Measurements from ENCODE around the gene IQGAP2. TPM values are rescaled to one million over a fixed set of nuclear protein-coding genes. Genes with fewer than 3 reads are reported as not detected.
A peak's percentile ranks its signal among the peaks of the same experiment; 100 is the strongest.

IQGAP2 gene
- total and polyA plus RNA-seq, 9 of the 15 experiments (the other 6 are each of a cell fraction or from before 2014, with no cell fraction given) = 8.7 to 23.2 (median 17.4) TPM

- ChIA-PET POLR2A (no interaction called here), CTCF (ENCODE audit: low intra/inter-chr PET ratio) (no interaction called here)
- Histone ChIP-seq H3K4me1 (replicated peaks in 1 of 2; ENCODE audit: control insufficient read depth in 2 of 2, insufficient read depth in 2 of 2, low read length in 2 of 2) (peaks cover 0 to 11% of the 10 kb centered on the region in 2 experiments; a peak in 3 of 5 replicates), H3K9me1 (ENCODE audit: control insufficient read depth, insufficient read depth, low read length) (no peaks in the 10 kb centered on the region), H3K36me3 (ENCODE audit: control insufficient read depth, insufficient read depth, low read length) (no peaks in the 10 kb centered on the region; the same call in 2 of the 3 replicates), H3K79me2 (ENCODE audit: control insufficient read depth, insufficient read depth, low read length) (no peaks in the 10 kb centered on the region), H2AFZ (ENCODE audit: low read depth, low read length) (no peak overlapping the region), H3K4me2 (ENCODE audit: insufficient read depth, low read length) (no peak overlapping the region), H4K20me1 (replicated peaks; ENCODE audit: control insufficient read depth, insufficient read depth, low read length) (no peaks in the 10 kb centered on the region), H3K27ac (ENCODE audit: extremely low read depth, low read depth, low read length) (no peak overlapping the region), H3K9ac (ENCODE audit: insufficient read depth in 1 of 2, low read depth in 2 of 2, low read length in 2 of 2) (no peak overlapping the region), H3K9me3 (replicated peaks; ENCODE audit: control insufficient read depth, insufficient read depth, low read depth, low read length) (no peaks in the 10 kb centered on the region), H3K27me3 (ENCODE audit: control insufficient read depth in 2 of 2, insufficient read depth in 2 of 2, low read length in 2 of 2) (no peaks in the 10 kb centered on the region), H3K4me3 (no peak overlapping the region)
- intact Hi-C loops (cut with micrococcal nuclease) (no loop called here), in situ Hi-C loops (cut with MboI) (no loop called here)
- TF ChIP-seq BCOR (IDR thresholded peaks at IDR 0.05) (0 out of 2 replicates have a peak, but pooled peaks have one; percentile 32), RBM25 (IDR thresholded peaks at IDR 0.05; ENCODE audit: low read depth, low read length, severe bottlenecking) (peak; percentile 74), ZBTB7A (IDR thresholded peaks at IDR 0.05; ENCODE audit: borderline replicate concordance, control insufficient read depth, low read depth, low read length) (no peak)
- FAIRE-seq (no peak), ATAC-seq (no peak), DNase-seq (ENCODE audit: extremely low read depth in 1 of 4, low spot score in 3 of 4) (no peak)
- WGBS (ENCODE audit: insufficient coverage, low coverage, missing lambda C conversion rate) = 59% methylated on average over 2 of the region's 2 CpGs
- BruUV-seq (replicated peaks) = no TSS peak
Observed at GRCh38 chr5:76694317-76694716, 291.2 kb downstream of the IQGAP2 start.

GRCh38 chr5:76695346-76695745, 292.3 kb downstream of the IQGAP2 start:
- ChIA-PET CTCF (ENCODE audit: low intra/inter-chr PET ratio) (interaction anchor here (0.7 kb wide), 1 partner anchor 417 kb away, joined by 3 read pairs; no protein-coding TSS in a partner anchor), POLR2A (interaction anchor here (0.7 kb wide), 1 partner anchor 1203 kb away, joined by 3 read pairs; no protein-coding TSS in a partner anchor)
- H3K79me2 ChIP-seq (ENCODE audit: control insufficient read depth, insufficient read depth, low read length) = no peaks in the 10 kb centered on the region
- H3K9me1 ChIP-seq (ENCODE audit: control insufficient read depth, insufficient read depth, low read length) = no peaks in the 10 kb centered on the region
- TF ChIP-seq PCBP1 (IDR thresholded peaks at IDR 0.05; ENCODE audit: low read depth, low read length, poor library complexity, severe bottlenecking) (no peak), STAT5A (IDR thresholded peaks at IDR 0.05; ENCODE audit: borderline replicate concordance, low read length) (no peak), E2F4 (CRISPR knock-in tag; IDR thresholded peaks at IDR 0.05; ENCODE audit: low read depth) (no peak), SUPT5H (IDR thresholded peaks at IDR 0.05) (no peak), SRSF3 (IDR thresholded peaks at IDR 0.05; ENCODE audit: insufficient read depth, low read length) (no peak), SPI1 (IDR thresholded peaks at IDR 0.05; ENCODE audit: borderline replicate concordance, low read depth, low read length) (no peak), SAFB2 (IDR thresholded peaks at IDR 0.05; ENCODE audit: borderline replicate concordance, low read depth, low read length, severe bottlenecking) (no peak), TCF3 (CRISPR knock-in tag; IDR thresholded peaks at IDR 0.05) (no peak), SMAD2 (IDR thresholded peaks at IDR 0.05; ENCODE audit: low read depth, low read length) (no peak), SREBF2 (CRISPR knock-in tag; IDR thresholded peaks at IDR 0.05) (no peak), ZNF253 (CRISPR knock-in tag; conservative IDR thresholded peaks at IDR 0.05) (no peak), RCOR1 (IDR thresholded peaks at IDR 0.05; ENCODE audit: borderline replicate concordance in 1 of 2, low read depth in 2 of 2, low read length in 2 of 2) (no peak)
- intact Hi-C loops (cut with micrococcal nuclease) = no loop called here
- H3K27ac ChIP-seq (ENCODE audit: extremely low read depth, low read depth, low read length) = no peak overlapping the region
- no peaks in the 10 kb centered on the region; the same call in 2 of the 3 replicates for H3K36me3 ChIP-seq (ENCODE audit: control insufficient read depth, insufficient read depth, low read length)
- no peak overlapping the region for H2AFZ ChIP-seq (ENCODE audit: low read depth, low read length)
- in situ Hi-C loops (cut with MboI) = no loop called here
- H3K4me2 ChIP-seq (ENCODE audit: insufficient read depth, low read length) = no peak overlapping the region
- H3K4me3 ChIP-seq = no peak overlapping the region
- H4K20me1 ChIP-seq (replicated peaks; ENCODE audit: control insufficient read depth, insufficient read depth, low read length) = no peaks in the 10 kb centered on the region
- H3K9ac ChIP-seq (ENCODE audit: insufficient read depth in 1 of 2, low read depth in 2 of 2, low read length in 2 of 2) = no peak overlapping the region
- no peak for ATAC-seq
- H3K27me3 ChIP-seq (ENCODE audit: control insufficient read depth in 2 of 2, insufficient read depth in 2 of 2, low read length in 2 of 2) = no peaks in the 10 kb centered on the region
- BruUV-seq (replicated peaks) = no TSS peak
- no peak for FAIRE-seq
- no peaks in the 10 kb centered on the region for H3K9me3 ChIP-seq (replicated peaks; ENCODE audit: control insufficient read depth, insufficient read depth, low read depth, low read length)
- WGBS (ENCODE audit: insufficient coverage, low coverage, missing lambda C conversion rate) = 87% methylated on average over 6 of the region's 6 CpGs
- DNase-seq (ENCODE audit: extremely low read depth in 1 of 4, low spot score in 3 of 4) = no peak
- peaks cover 0 to 11% of the 10 kb centered on the region in 2 experiments; a peak in 3 of 5 replicates for H3K4me1 ChIP-seq (replicated peaks in 1 of 2; ENCODE audit: control insufficient read depth in 2 of 2, insufficient read depth in 2 of 2, low read length in 2 of 2)
